Ovary (tissue), 9 donors: ENCODE results near the gene TLR9. TPM values are rescaled to one million over a fixed set of nuclear protein-coding genes. Genes with fewer than 3 reads are reported as not detected.

Source experiments
- DNase-seq, 5 donors: peaks; one replicate each; pipeline ENCODE4 v3.0.0-alpha.2; 2019 to 2020
- H3K27ac ChIP-seq, 2 donors: fragments of 200-600 bp; one replicate each; pipeline versions ENCODE4 v1.5.1 to v1.8.0; 2019 to 2022
- H3K27me3 ChIP-seq: fragments of 200-600 bp; one replicate; pipeline ENCODE4 v1.8.0; 2022
- H3K36me3 ChIP-seq: fragments of 200-600 bp; sonication (generic); one replicate; pipeline ENCODE4 v1.5.1; 2019
- H3K4me1 ChIP-seq: one replicate; pipeline ENCODE4 v1.8.1; 2013; ENCODE audit warnings: mild to moderate bottlenecking, moderate library complexity; ENCODE audit not compliant: insufficient read depth
- H3K4me3 ChIP-seq: fragments of 200-600 bp; sonication (generic); one replicate; pipeline ENCODE4 v1.5.1; 2017
- H3K9me3 ChIP-seq, 2 donors: fragments of 200-600 bp in 1 of 2; sonication (generic) in 1 of 2; one replicate each; pipeline versions ENCODE4 v1.5.1 to v1.8.1; 2013 to 2019; ENCODE audit warnings: mild to moderate bottlenecking in 1 of 2, moderate library complexity in 1 of 2
- CTCF ChIP-seq, 3 donors: fragments of 450-650 bp in 2 of 3; fragments of 200-600 bp in 1 of 3; IDR thresholded peaks; one replicate each; pipeline versions ENCODE4 v1.5.1 to v1.8.0; 2016 to 2022; ENCODE audit warnings: antibody characterized with exemption in 3 of 3, mild to moderate bottlenecking in 1 of 3
- EP300 ChIP-seq: sonication (generic); formaldehyde crosslinking; IDR thresholded peaks from one replicate; pipeline ENCODE4 v1.6.1; 2017; ENCODE audit warnings: antibody characterized with exemption
- POLR2A ChIP-seq: fragments of 450-650 bp; IDR thresholded peaks from one replicate; pipeline ENCODE4 v1.6.1; 2017; ENCODE audit warnings: antibody characterized with exemption, mild to moderate bottlenecking, moderate library complexity
- WGBS, 3 donors: extraction: QIAGEN DNeasy Blood & Tissue Kit in 1 of 3; methylation state at CpG; one replicate each; pipeline versions ENCODE4 v1.1.5 to v1.1.7; 2013 to 2017; 5-methylcytosine and 5-hydroxymethylcytosine counted together
- intact Hi-C, 4 donors: fragments of 100-400 bp; cut with DNase I; formaldehyde crosslinking; loops; one replicate each; pipeline versions ENCODE4 v1.11.0 to v1.15.1; 2022 to 2023
- polyA plus RNA-seq, 2 donors: library from polyadenylated mRNA; stranded (reverse); fragments of 200-250 nt in 1 of 2; fragments of 350-450 nt in 1 of 2; fragmentation: Illumina TruSeq in 1 of 2; extraction: RNeasy Lipid Tissue Mini Kit (QIAGEN cat#74804) in 1 of 2; gene quantifications; one replicate each; pipeline ENCODE4 v1.2.3, GENCODE V29; 2013 to 2014
- total RNA-seq, 7 donors: library from RNA; depleted of rRNA in 2 of 7; stranded (reverse); fragments of >200 nt in 2 of 7; fragmentation: NEBNext Ultra II Directional in 3 of 7; extraction: Animal tissue kit (Norgen Biotek cat#: 25700) in 3 of 7; gene quantifications; one replicate each; pipeline versions ENCODE4 v1.1.0 to v1.2.4, GENCODE V29; 2016 to 2023
- donor health status: DM: no; HTN: no; CAD: no; lungs with moderate emphysema.
- donor health status: DM: no; HTN: no; CAD: no.
- donor health status: Bipolar disorder and iron deficiency.
- donor health status: DM: yes; HTN: yes; CAD: no.
- donor health status: DM: no; HTN: no; CAD: no.
- donor health status: DM: yes; HTN: yes; CAD: no.

The TLR9 gene
- total and polyA plus RNA-seq, 9 donors = 0.15 to 1.5 (median 0.58) TPM; not detected in 2

- intact Hi-C loops = no loop called here
- Histone ChIP-seq H3K27me3 (no peaks in the 10 kb centered on the region), H3K4me3 (no peak overlapping the region), H3K9me3 (no peaks in the 10 kb centered on the region), H3K4me1 (no peaks in the 10 kb centered on the region), H3K27ac (no peak overlapping the region), H3K36me3 (no peaks in the 10 kb centered on the region)
- 78 to 82% (median 79%) methylated on average over 3 of the region's 3 CpGs for WGBS, 3 donors
- no peak for TF ChIP-seq POLR2A
- no peak for TF ChIP-seq EP300
- no peak for TF ChIP-seq CTCF (IDR thresholded peaks at IDR 0.05)
- no peak for DNase-seq
Observed at GRCh38 chr3:52256159-52256558, 30.7 kb upstream of the TLR9 start.

DNA sequence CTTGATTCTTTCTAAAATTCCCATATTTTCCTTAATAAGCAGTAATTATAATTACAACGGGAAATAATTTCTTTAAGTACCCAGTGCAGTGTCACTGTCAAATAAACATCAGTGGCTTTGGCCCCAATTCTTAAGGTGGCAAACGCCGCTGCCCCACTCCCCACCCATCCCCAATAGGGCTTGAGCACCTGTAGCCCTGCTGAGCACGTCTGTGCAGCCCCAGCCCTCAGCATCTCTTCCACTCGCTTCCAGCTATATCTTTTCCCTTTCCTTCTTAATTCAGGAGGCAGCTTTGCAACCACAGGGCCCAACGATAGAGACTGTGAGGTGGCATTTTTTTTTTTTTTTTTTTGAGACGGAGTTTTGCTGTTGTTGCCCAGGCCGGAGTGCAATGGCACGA is 29.2 kb upstream of the TLR9 start:
- Histone ChIP-seq H3K27me3 (no peaks in the 10 kb centered on the region), H3K4me1 (no peaks in the 10 kb centered on the region), H3K36me3 (no peaks in the 10 kb centered on the region), H3K27ac (no peak overlapping the region), H3K9me3 (no peaks in the 10 kb centered on the region), H3K4me3 (no peak overlapping the region)
- intact Hi-C loops = no loop called here
- TF ChIP-seq EP300 (no peak), POLR2A (no peak), CTCF (IDR thresholded peaks at IDR 0.05) (no peak)
- WGBS, 3 donors = 76 to 80% (median 77%) methylated on average over 9 of the region's 9 CpGs
- no peak for DNase-seq

DNA sequence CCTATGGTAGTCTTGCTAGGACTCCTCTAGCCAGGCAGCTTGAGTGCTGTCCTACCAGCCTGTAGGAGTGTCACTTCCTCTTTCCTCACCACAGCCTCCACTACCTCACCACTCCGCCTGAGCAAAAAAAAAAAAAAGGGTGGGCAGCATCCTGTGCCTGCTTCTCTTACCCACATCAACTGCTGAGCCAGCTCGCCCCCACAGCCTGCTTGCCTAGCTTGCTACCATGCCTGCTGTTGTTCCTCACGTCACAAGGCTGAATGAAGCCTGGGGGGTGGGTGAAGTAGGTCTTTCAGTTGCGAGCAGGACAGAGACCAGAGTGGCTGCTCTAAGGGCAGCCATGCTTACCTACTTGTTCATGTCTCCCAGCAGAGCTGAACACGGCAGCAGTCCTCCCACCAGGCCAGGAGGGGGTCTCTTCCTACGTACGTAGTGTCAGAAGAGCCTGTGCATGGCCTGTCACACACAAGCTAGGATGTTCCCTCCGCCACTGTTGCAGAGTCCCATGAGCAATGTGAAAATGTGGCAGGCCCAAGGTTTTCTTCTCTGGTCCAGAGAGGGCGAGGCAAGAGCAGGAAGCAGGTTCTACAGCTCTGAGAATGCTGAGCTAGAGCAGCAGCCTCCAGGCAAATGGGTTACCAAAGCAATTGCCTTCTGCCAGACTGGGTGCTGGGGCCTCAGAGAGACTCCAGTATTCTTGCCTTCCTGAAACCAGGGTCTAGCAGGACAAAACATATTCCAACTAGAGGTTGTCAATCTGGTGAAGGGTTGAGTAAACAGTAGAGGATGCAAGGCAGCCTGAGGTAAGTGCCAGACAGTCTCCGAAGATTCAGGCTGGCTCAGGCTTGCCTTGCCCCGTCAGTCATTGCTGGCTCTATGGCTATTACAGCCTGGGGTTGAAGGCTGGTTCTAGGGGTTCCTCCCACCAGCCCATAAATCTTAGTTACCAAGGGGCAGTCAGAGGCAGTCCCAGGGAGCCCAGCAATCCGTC is 28.2 kb upstream of the TLR9 start:
- DNase-seq = no peak
- H3K36me3 ChIP-seq = no peaks in the 10 kb centered on the region
- 66 to 77% (median 71%) methylated on average over 12 of the region's 12 CpGs for WGBS, 3 donors

DNA sequence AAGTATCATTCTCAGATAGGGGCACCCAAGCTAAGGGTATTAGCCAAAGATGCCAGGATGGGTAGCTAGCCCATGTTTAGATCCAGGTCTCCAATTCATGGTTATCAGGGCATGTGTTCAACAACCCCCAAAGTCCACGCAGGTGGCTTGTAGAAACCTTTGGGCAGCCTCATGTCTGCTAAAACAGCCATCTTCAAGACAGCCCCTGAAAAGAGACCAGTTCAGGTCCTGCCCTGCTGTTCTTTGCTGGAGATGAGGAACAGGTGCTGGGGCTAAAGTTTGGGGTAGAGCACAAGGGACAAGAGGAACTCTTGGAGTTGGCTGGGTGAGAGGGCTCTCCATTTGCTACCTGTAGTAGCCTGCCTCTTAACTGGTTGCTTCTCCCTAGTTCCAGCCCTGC is 24.7 kb upstream of the TLR9 start:
- H3K36me3 ChIP-seq = no peaks in the 10 kb centered on the region
- H3K4me1 ChIP-seq = peaks cover 3% of the 10 kb centered on the region
- no peaks in the 10 kb centered on the region for H3K27me3 ChIP-seq
- no peak overlapping the region for H3K27ac ChIP-seq
- no peak for DNase-seq
- no peak for TF ChIP-seq POLR2A
- TF ChIP-seq EP300 = no peak
- TF ChIP-seq CTCF (IDR thresholded peaks at IDR 0.05) = no peak
- H3K4me3 ChIP-seq = no peak overlapping the region
- 68 to 76% (median 75%) methylated on average over 1 of the region's 1 CpG for WGBS, 3 donors
- H3K9me3 ChIP-seq = no peaks in the 10 kb centered on the region
- intact Hi-C loops = no loop called here

More for the DNA sequence above, 28.2 kb upstream of the TLR9 start:
- Histone ChIP-seq H3K27ac (no peak overlapping the region), H3K27me3 (no peaks in the 10 kb centered on the region), H3K4me3 (no peak overlapping the region), H3K9me3 (no peaks in the 10 kb centered on the region), H3K4me1 (no peaks in the 10 kb centered on the region)
- intact Hi-C loops = no loop called here
- TF ChIP-seq CTCF (IDR thresholded peaks at IDR 0.05) (no peak), POLR2A (no peak), EP300 (no peak)
